Brain microvascular endothelial cell (primary cell): ENCODE results near the gene HERC4.

ENCODE experiments used
- DNase-seq: peaks from one replicate; pipeline ENCODE4 v3.0.0-alpha.2; 2020
- H3K27ac ChIP-seq: fragments of 250-450 bp; sonication (Bioruptor Pico); 2 replicates; pipeline ENCODE4 v1.5.1; 2020; ENCODE audit warnings: mild to moderate bottlenecking, moderate library complexity
- H3K27me3 ChIP-seq: fragments of 250-450 bp; sonication (Bioruptor Pico); replicated peaks from 2 replicates; pipeline ENCODE4 v1.5.1; 2020; ENCODE audit warnings: mild to moderate bottlenecking
- H3K36me3 ChIP-seq: fragments of 250-450 bp; sonication (Bioruptor Pico); replicated peaks from 2 replicates; pipeline ENCODE4 v1.5.1; 2020; ENCODE audit warnings: mild to moderate bottlenecking
- H3K4me3 ChIP-seq: 2 replicates; pipeline ENCODE4 v1.5.1; 2011; ENCODE audit warnings: low read depth, mild to moderate bottlenecking, control low read depth, low read length, moderate library complexity
- CTCF ChIP-seq: IDR thresholded peaks from 2 replicates; pipeline ENCODE4 v1.5.1; 2011; ENCODE audit warnings: low read depth, mild to moderate bottlenecking, moderate library complexity, low read length, control low read depth, inconsistent platforms; ENCODE audit errors: missing control alignments
- in situ Hi-C: cut with HindIII; loops from 2 replicates; pipeline ENCODE4 v1.10.0; 2017; ENCODE audit warnings: low sequenced_read_pairs, low pct_ligation_motif_present

Gene HERC4

GRCh38 chr10:67912331-67912946 is 162.6 kb downstream of the HERC4 start:
- no peak for TF ChIP-seq CTCF
- DNase-seq: peak; percentile 1
- in situ Hi-C loops: no loop called here
- H3K27ac ChIP-seq: no peak overlapping the region
- peaks cover 39% of the 10 kb centered on the region for H3K36me3 ChIP-seq
- H3K4me3 ChIP-seq: no peak overlapping the region
- H3K27me3 ChIP-seq: no peaks in the 10 kb centered on the region

GRCh38 chr10:67903581-67903980 is 171.5 kb downstream of the HERC4 start:
- no peaks in the 10 kb centered on the region for H3K27me3 ChIP-seq
- DNase-seq: no peak
- no peak overlapping the region for H3K4me3 ChIP-seq
- no peak for TF ChIP-seq CTCF
- H3K36me3 ChIP-seq: peaks cover 21% of the 10 kb centered on the region
- no peak overlapping the region for H3K27ac ChIP-seq
- in situ Hi-C loops: no loop called here

GRCh38 chr10:67893637-67894036 is 181.4 kb downstream of the HERC4 start:
- H3K27ac ChIP-seq: no peak overlapping the region
- in situ Hi-C loops: no loop called here
- H3K27me3 ChIP-seq: no peaks in the 10 kb centered on the region
- no peak overlapping the region for H3K4me3 ChIP-seq
- no peak for TF ChIP-seq CTCF
- peaks cover 46% of the 10 kb centered on the region for H3K36me3 ChIP-seq
- no peak for DNase-seq

GRCh38 chr10:67884842-67885670 is 190.0 kb downstream of the HERC4 start:
- in situ Hi-C loops: no loop called here
- no peaks in the 10 kb centered on the region for H3K27me3 ChIP-seq
- H3K36me3 ChIP-seq: peaks cover 18% of the 10 kb centered on the region
- DNase-seq: peak; percentile 45
- no peak for TF ChIP-seq CTCF
- peak overlapping the region; percentile 84 for H3K27ac ChIP-seq
- H3K4me3 ChIP-seq: peak overlapping the region; percentile 82

GRCh38 chr10:67884313-67884841 is 190.7 kb downstream of the HERC4 start, which contains the start of gene SIRT1:
TSS of gene SIRT1 (plus strand) at chr10:67884656. CDS start at chr10:67884722, 66 bp downstream.
- in situ Hi-C loops: no loop called here
- peak; percentile 89 for DNase-seq
- peak within 1 kb of the TSS; percentile 82 for H3K4me3 ChIP-seq
- H3K36me3 ChIP-seq: peaks cover 13% of the 10 kb centered on the region
- peak within 1 kb of the TSS; percentile 84 for H3K27ac ChIP-seq
- no peak for TF ChIP-seq CTCF
- no peaks in the 10 kb centered on the region for H3K27me3 ChIP-seq
